ENCODE data around the gene DGLUCY. TPM values are rescaled to one million over a fixed set of nuclear protein-coding genes. Genes with fewer than 3 reads are reported as not detected.

Gene DGLUCY
- 22.1 TPM for polyA plus RNA-seq (2013, experiment 1 of 2)
- polyA plus RNA-seq (2013, experiment 2 of 2) = 20.8 TPM

GRCh38 chr14:91113829-91114078, at the start of gene DGLUCY:
Gene DGLUCY (plus strand): TSS chr14:91114073. CDS start chr14:91160295, 46,222 bp downstream.
- no peaks in the 10 kb centered on the region for H3K27me3 ChIP-seq (ENCODE audit: control insufficient read depth in 1 of 2, insufficient read depth in 1 of 2, low read length in 2 of 2)
- H3K23ac ChIP-seq (ENCODE audit: low read length in 2 of 2) = no peak within 1 kb of the TSS
- peak within 1 kb of the TSS; percentile 81 to 84 for H3K18ac ChIP-seq (ENCODE audit: low read depth in 1 of 2, low read length in 2 of 2)
- peak within 1 kb of the TSS; percentile 29 to 64 for H3K4ac ChIP-seq (ENCODE audit: low read depth in 1 of 2, low read length in 2 of 2)
- H2AFZ ChIP-seq (ENCODE audit: low read depth, low read length) = peak within 1 kb of the TSS; percentile 43
- H3K14ac ChIP-seq (ENCODE audit: low read length in 2 of 2) = peak within 1 kb of the TSS in 1 of 2 experiments; percentile 31
- no peaks in the 10 kb centered on the region for H3K9me3 ChIP-seq (ENCODE audit: control insufficient read depth, low read length)
- H3K4me2 ChIP-seq (ENCODE audit: low read length, poor library complexity, severe bottlenecking) = peak within 1 kb of the TSS; percentile 54
- peaks cover 18% of the 10 kb centered on the region for H3K4me1 ChIP-seq (ENCODE audit: control insufficient read depth, insufficient read depth, low read depth, low read length)
- peak within 1 kb of the TSS; percentile 4 for H2AK5ac ChIP-seq (ENCODE audit: low read length, severe bottlenecking)
- H3K36me3 ChIP-seq (ENCODE audit: control insufficient read depth in 1 of 2, insufficient read depth in 2 of 2, low read depth in 1 of 2, low read length in 2 of 2) = peaks cover 0 to 4% of the 10 kb centered on the region in 2 experiments
- H4K8ac ChIP-seq (ENCODE audit: low read length) = peak within 1 kb of the TSS; percentile 90
- peak within 1 kb of the TSS; percentile 46 for H3K27ac ChIP-seq (ENCODE audit: low read length, poor library complexity, severe bottlenecking)
- peak within 1 kb of the TSS; percentile 52 for H2BK15ac ChIP-seq (ENCODE audit: low read depth, poor library complexity, severe bottlenecking)
- H4K91ac ChIP-seq (ENCODE audit: low read length) = peak within 1 kb of the TSS; percentile 36
- peak within 1 kb of the TSS in 1 of 2 experiments; percentile 55 for H2BK12ac ChIP-seq (ENCODE audit: low read length in 2 of 2)
- WGBS = 1% methylated on average over 5 of the region's 5 CpGs
- H2BK5ac ChIP-seq (ENCODE audit: low read depth, low read length, poor library complexity, severe bottlenecking) = no peak within 1 kb of the TSS
- peak within 1 kb of the TSS; percentile 29 for H2BK120ac ChIP-seq (ENCODE audit: low read depth, low read length)
- DNase-seq = peak; percentile 77
- peak within 1 kb of the TSS; percentile 97 for H3K9ac ChIP-seq (ENCODE audit: low read length)
- H3K4me3 ChIP-seq (ENCODE audit: insufficient read depth in 1 of 2, low read depth in 1 of 2, low read length in 2 of 2) = peak within 1 kb of the TSS; percentile 45 to 88
- H3K79me1 ChIP-seq (replicated peaks; ENCODE audit: low read length, poor library complexity, severe bottlenecking) = peaks cover 5% of the 10 kb centered on the region

GRCh38 chr14:91065266-91065665, 48.6 kb upstream of the DGLUCY start:
- Histone ChIP-seq H3K18ac (ENCODE audit: low read depth in 1 of 2, low read length in 2 of 2) (no peak overlapping the region), H3K23ac (ENCODE audit: low read length in 2 of 2) (no peak overlapping the region), H2BK120ac (ENCODE audit: low read depth, low read length) (no peak overlapping the region), H3K27ac (ENCODE audit: low read length, poor library complexity, severe bottlenecking) (no peak overlapping the region), H2BK15ac (ENCODE audit: low read depth, poor library complexity, severe bottlenecking) (no peak overlapping the region), H4K8ac (ENCODE audit: low read length) (no peak overlapping the region), H3K79me1 (replicated peaks; ENCODE audit: low read length, poor library complexity, severe bottlenecking) (no peaks in the 10 kb centered on the region), H2BK12ac (ENCODE audit: low read length in 2 of 2) (no peak overlapping the region), H3K4me1 (ENCODE audit: control insufficient read depth, insufficient read depth, low read depth, low read length) (no peaks in the 10 kb centered on the region), H3K4me3 (ENCODE audit: insufficient read depth in 1 of 2, low read depth in 1 of 2, low read length in 2 of 2) (no peak overlapping the region), H3K4ac (ENCODE audit: low read depth in 1 of 2, low read length in 2 of 2) (no peak overlapping the region), H2BK5ac (ENCODE audit: low read depth, low read length, poor library complexity, severe bottlenecking) (no peak overlapping the region), H3K4me2 (ENCODE audit: low read length, poor library complexity, severe bottlenecking) (no peak overlapping the region), H3K14ac (ENCODE audit: low read length in 2 of 2) (no peak overlapping the region), H3K36me3 (ENCODE audit: control insufficient read depth in 1 of 2, insufficient read depth in 2 of 2, low read depth in 1 of 2, low read length in 2 of 2) (no peaks in the 10 kb centered on the region), H3K9me3 (ENCODE audit: control insufficient read depth, low read length) (no peaks in the 10 kb centered on the region), H2AK5ac (ENCODE audit: low read length, severe bottlenecking) (no peak overlapping the region), H3K27me3 (ENCODE audit: control insufficient read depth in 1 of 2, insufficient read depth in 1 of 2, low read length in 2 of 2) (no peaks in the 10 kb centered on the region), H3K9ac (ENCODE audit: low read length) (no peak overlapping the region), H4K91ac (ENCODE audit: low read length) (no peak overlapping the region), H2AFZ (ENCODE audit: low read depth, low read length) (no peak overlapping the region)
- DNase-seq = no peak
- WGBS = 100% methylated on average over 1 of the region's 3 CpGs

- Histone ChIP-seq H3K4me2 (ENCODE audit: low read length, poor library complexity, severe bottlenecking) (no peak overlapping the region), H4K91ac (ENCODE audit: low read length) (no peak overlapping the region), H3K9me3 (ENCODE audit: control insufficient read depth, low read length) (peaks cover 3% of the 10 kb centered on the region), H3K79me1 (replicated peaks; ENCODE audit: low read length, poor library complexity, severe bottlenecking) (no peaks in the 10 kb centered on the region), H3K27ac (ENCODE audit: low read length, poor library complexity, severe bottlenecking) (no peak overlapping the region), H2AFZ (ENCODE audit: low read depth, low read length) (no peak overlapping the region), H2BK12ac (ENCODE audit: low read length in 2 of 2) (no peak overlapping the region), H2BK120ac (ENCODE audit: low read depth, low read length) (no peak overlapping the region), H2AK5ac (ENCODE audit: low read length, severe bottlenecking) (no peak overlapping the region), H3K4me3 (ENCODE audit: insufficient read depth in 1 of 2, low read depth in 1 of 2, low read length in 2 of 2) (no peak overlapping the region), H3K14ac (ENCODE audit: low read length in 2 of 2) (no peak overlapping the region), H3K18ac (ENCODE audit: low read depth in 1 of 2, low read length in 2 of 2) (no peak overlapping the region), H3K4me1 (ENCODE audit: control insufficient read depth, insufficient read depth, low read depth, low read length) (no peaks in the 10 kb centered on the region), H4K8ac (ENCODE audit: low read length) (no peak overlapping the region), H2BK15ac (ENCODE audit: low read depth, poor library complexity, severe bottlenecking) (no peak overlapping the region), H3K4ac (ENCODE audit: low read depth in 1 of 2, low read length in 2 of 2) (no peak overlapping the region), H3K27me3 (ENCODE audit: control insufficient read depth in 1 of 2, insufficient read depth in 1 of 2, low read length in 2 of 2) (no peaks in the 10 kb centered on the region), H3K9ac (ENCODE audit: low read length) (no peak overlapping the region), H3K36me3 (ENCODE audit: control insufficient read depth in 1 of 2, insufficient read depth in 2 of 2, low read depth in 1 of 2, low read length in 2 of 2) (no peaks in the 10 kb centered on the region), H3K23ac (ENCODE audit: low read length in 2 of 2) (no peak overlapping the region), H2BK5ac (ENCODE audit: low read depth, low read length, poor library complexity, severe bottlenecking) (no peak overlapping the region)
- DNase-seq = no peak
- WGBS = no CpG with 5 or more reads among the region's 1 CpG
Measured at GRCh38 chr14:91067186-91067585, 46.7 kb upstream of the DGLUCY start.

GRCh38 chr14:91068642-91069041, 45.2 kb upstream of the DGLUCY start:
- H3K79me1 ChIP-seq (replicated peaks; ENCODE audit: low read length, poor library complexity, severe bottlenecking) = no peaks in the 10 kb centered on the region
- H4K8ac ChIP-seq (ENCODE audit: low read length) = no peak overlapping the region
- H3K14ac ChIP-seq (ENCODE audit: low read length in 2 of 2) = no peak overlapping the region
- no peak overlapping the region for H3K4ac ChIP-seq (ENCODE audit: low read depth in 1 of 2, low read length in 2 of 2)
- H3K9me3 ChIP-seq (ENCODE audit: control insufficient read depth, low read length) = peaks cover 3% of the 10 kb centered on the region
- no peak overlapping the region for H4K91ac ChIP-seq (ENCODE audit: low read length)
- H3K4me3 ChIP-seq (ENCODE audit: insufficient read depth in 1 of 2, low read depth in 1 of 2, low read length in 2 of 2) = no peak overlapping the region
- no peak overlapping the region for H2BK5ac ChIP-seq (ENCODE audit: low read depth, low read length, poor library complexity, severe bottlenecking)
- H2BK15ac ChIP-seq (ENCODE audit: low read depth, poor library complexity, severe bottlenecking) = no peak overlapping the region
- no peaks in the 10 kb centered on the region for H3K36me3 ChIP-seq (ENCODE audit: control insufficient read depth in 1 of 2, insufficient read depth in 2 of 2, low read depth in 1 of 2, low read length in 2 of 2)
- no peak overlapping the region for H2BK120ac ChIP-seq (ENCODE audit: low read depth, low read length)
- no peak overlapping the region for H2BK12ac ChIP-seq (ENCODE audit: low read length in 2 of 2)
- 89% methylated on average over 2 of the region's 2 CpGs for WGBS
- no peak overlapping the region for H3K18ac ChIP-seq (ENCODE audit: low read depth in 1 of 2, low read length in 2 of 2)
- H3K23ac ChIP-seq (ENCODE audit: low read length in 2 of 2) = no peak overlapping the region
- no peaks in the 10 kb centered on the region for H3K4me1 ChIP-seq (ENCODE audit: control insufficient read depth, insufficient read depth, low read depth, low read length)
- no peak for DNase-seq
- no peak overlapping the region for H3K4me2 ChIP-seq (ENCODE audit: low read length, poor library complexity, severe bottlenecking)
- H3K27me3 ChIP-seq (ENCODE audit: control insufficient read depth in 1 of 2, insufficient read depth in 1 of 2, low read length in 2 of 2) = no peaks in the 10 kb centered on the region
- H2AFZ ChIP-seq (ENCODE audit: low read depth, low read length) = no peak overlapping the region
- H2AK5ac ChIP-seq (ENCODE audit: low read length, severe bottlenecking) = no peak overlapping the region
- H3K27ac ChIP-seq (ENCODE audit: low read length, poor library complexity, severe bottlenecking) = no peak overlapping the region
- H3K9ac ChIP-seq (ENCODE audit: low read length) = no peak overlapping the region

Data from mesenchymal stem cell (in vitro differentiated cells and primary cell).